ENCODE results near the gene MAOA.

MAOA gene

DNA sequence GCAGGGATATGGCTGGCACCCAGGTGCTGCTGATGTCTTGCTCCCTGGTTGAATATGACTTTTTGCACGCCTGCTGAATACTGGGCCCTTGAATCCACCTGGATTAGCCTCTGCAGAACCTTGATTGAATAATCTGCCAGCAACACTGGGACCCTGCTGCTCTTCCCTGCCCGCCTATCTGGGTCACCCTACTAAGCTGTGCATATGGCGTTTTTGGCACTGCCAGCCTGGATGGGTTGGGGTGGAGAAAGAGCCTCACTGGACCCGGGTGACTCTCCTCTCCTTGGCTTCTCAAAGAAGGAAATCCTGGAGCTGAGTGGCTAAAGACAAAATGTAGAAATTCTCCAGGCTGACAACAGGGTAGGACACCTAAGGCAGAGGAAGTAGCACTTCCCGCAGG lies 100.0 kb downstream of the MAOA start:
- ChIA-PET CTCF (no interaction called here), POLR2A (ENCODE audit: low non-redundant PET) (no interaction called here)
- DNase-seq (ENCODE audit: low spot score): no peak
- no peak overlapping the region for H3K27ac ChIP-seq
- TF ChIP-seq, protein P1, sequence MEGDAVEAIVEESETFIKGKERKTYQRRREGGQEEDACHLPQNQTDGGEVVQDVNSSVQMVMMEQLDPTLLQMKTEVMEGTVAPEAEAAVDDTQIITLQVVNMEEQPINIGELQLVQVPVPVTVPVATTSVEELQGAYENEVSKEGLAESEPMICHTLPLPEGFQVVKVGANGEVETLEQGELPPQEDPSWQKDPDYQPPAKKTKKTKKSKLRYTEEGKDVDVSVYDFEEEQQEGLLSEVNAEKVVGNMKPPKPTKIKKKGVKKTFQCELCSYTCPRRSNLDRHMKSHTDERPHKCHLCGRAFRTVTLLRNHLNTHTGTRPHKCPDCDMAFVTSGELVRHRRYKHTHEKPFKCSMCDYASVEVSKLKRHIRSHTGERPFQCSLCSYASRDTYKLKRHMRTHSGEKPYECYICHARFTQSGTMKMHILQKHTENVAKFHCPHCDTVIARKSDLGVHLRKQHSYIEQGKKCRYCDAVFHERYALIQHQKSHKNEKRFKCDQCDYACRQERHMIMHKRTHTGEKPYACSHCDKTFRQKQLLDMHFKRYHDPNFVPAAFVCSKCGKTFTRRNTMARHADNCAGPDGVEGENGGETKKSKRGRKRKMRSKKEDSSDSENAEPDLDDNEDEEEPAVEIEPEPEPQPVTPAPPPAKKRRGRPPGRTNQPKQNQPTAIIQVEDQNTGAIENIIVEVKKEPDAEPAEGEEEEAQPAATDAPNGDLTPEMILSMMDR (conservative IDR thresholded peaks at IDR 0.05; ENCODE audit: low read depth): no peak

DNA sequence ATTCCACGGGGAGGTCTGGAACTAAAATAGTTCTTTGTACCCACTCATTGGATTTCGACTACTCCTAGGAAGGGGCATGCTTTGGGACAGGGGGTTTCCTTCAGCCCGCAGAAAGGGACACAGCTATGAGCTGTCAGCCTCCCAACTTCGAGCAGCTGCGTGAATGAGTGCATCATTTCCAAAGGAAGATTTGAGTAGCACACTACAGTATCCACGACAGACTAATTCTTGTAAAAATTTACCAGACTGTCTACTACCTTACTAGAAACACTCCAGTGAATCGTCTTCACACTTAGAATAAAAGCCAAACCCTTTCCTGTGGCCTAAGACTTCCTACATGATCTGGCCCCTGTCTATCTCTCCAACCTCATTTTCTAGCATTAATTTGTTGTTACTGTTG lies 101.9 kb downstream of the MAOA start:
- no peak for DNase-seq (ENCODE audit: low spot score)
- POLR2A ChIA-PET (ENCODE audit: low non-redundant PET): no interaction called here
- H3K27ac ChIP-seq: no peak overlapping the region
- TF ChIP-seq, protein P1 (conservative IDR thresholded peaks at IDR 0.05; ENCODE audit: low read depth): no peak
- CTCF ChIA-PET: no interaction called here

DNA sequence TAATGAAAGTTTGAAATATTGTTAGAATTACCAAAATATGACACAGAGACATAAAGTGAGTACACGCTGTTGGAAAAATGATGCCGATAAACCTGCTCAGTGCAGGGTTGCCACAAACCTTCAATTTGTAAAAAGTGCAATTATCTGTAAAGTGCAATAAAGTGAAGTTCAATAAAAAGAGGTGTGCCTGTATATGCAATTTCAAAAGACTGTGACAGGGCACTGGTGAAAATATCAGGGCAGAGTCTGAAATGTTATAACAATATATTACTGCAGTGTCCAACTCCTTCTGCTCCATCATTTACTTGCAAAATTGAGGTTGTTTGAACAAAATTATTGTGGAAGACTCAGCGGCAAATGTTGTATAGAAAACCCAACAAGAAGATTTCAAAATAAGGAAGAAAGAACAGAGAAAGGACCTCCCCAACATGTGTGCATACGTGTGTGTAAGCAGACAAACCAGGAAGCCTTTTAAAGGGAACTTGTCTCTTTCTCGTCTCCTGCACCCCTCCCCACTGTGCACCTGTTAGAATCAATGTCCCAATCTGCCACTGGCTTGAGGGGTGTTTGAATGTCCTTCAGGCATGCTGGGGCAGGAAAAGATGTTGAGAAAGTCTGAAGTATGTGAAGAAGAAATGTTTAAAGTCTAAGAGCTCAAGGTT lies 130.0 kb downstream of the MAOA start:
- ChIA-PET CTCF (no interaction called here), POLR2A (ENCODE audit: low non-redundant PET) (no interaction called here)
- TF ChIP-seq, protein P1 (conservative IDR thresholded peaks at IDR 0.05; ENCODE audit: low read depth): no peak

More for the DNA sequence above, 130.0 kb downstream of the MAOA start:
- H3K27ac ChIP-seq: no peak overlapping the region
- DNase-seq (ENCODE audit: low spot score): no peak

Data from RWPE1 (cell line).